GM12878 (cell line): ENCODE measurements around the gene DNTT.

Experiments
- CREB1 ChIP-seq: IDR thresholded peaks from 2 replicates; pipeline ENCODE4 v1.6.1; 2012; ENCODE audit warnings: low read depth, mild to moderate bottlenecking, inconsistent platforms
- EZH2 ChIP-seq: IDR thresholded peaks from 2 replicates; pipeline ENCODE4 v1.6.1; 2012; ENCODE audit warnings: low read depth, mild to moderate bottlenecking, control low read depth, inconsistent platforms, low read length, borderline replicate concordance; ENCODE audit not compliant: control insufficient read depth
- HDGF ChIP-seq: fragments of 450-650 bp; IDR thresholded peaks from 2 replicates; pipeline ENCODE4 v1.6.1; 2016; ENCODE audit warnings: antibody characterized with exemption
- SMARCA5 ChIP-seq: fragments of 450-650 bp; IDR thresholded peaks from 2 replicates; pipeline ENCODE4 v1.6.1; 2017; ENCODE audit warnings: mild to moderate bottlenecking
- SP1 ChIP-seq: IDR thresholded peaks from one replicate; pipeline ENCODE4 v1.6.1; 2011; ENCODE audit warnings: low read depth, low read length
- STAT3 ChIP-seq: IDR thresholded peaks from 2 replicates; pipeline ENCODE4 v1.6.1; 2011; ENCODE audit warnings: low read depth, low read length, improper control_type of control experiment
- TF ChIP-seq, protein P1 (sequence below), 3 experiments: IDR thresholded peaks in 2 of 3; conservative IDR thresholded peaks in 1 of 3; 2 replicates each; pipeline ENCODE4 v1.5.1; 2011; ENCODE audit warnings: low read depth in 3 of 3, low read length in 3 of 3, mild to moderate bottlenecking in 3 of 3, control low read depth in 2 of 3, moderate library complexity in 2 of 3, inconsistent platforms in 1 of 3, mixed read lengths in 1 of 3; ENCODE audit not compliant: control insufficient read depth in 2 of 3, insufficient read depth in 1 of 3; ENCODE audit errors: extremely low read depth in 1 of 3
- TF ChIP-seq, protein P2 (sequence below): fragments of 450-650 bp; conservative IDR thresholded peaks from 2 replicates; pipeline ENCODE4 v1.6.1; 2017; ENCODE audit warnings: mild to moderate bottlenecking, moderate library complexity

DNA sequence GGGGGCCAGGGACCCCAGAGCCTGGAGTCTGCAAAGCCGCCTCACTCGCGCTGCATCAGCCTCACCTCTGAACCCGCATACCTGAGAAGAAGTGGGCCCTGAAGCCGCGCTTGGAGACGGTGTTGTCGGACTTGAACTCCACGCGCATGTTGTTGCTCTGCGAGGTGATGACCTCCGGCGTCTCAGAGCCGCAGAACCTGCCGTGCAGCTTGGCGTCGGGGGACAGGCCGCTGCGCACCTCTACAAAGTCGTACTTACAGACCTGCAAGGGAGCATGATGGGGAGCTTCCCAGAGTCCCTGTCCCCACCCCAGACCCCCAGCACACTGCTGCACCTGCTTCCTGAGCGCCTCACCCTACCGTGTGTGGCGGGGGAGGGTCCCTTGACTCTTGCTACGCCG is 80.3 kb downstream of the DNTT start:
- TF ChIP-seq, protein P1, sequence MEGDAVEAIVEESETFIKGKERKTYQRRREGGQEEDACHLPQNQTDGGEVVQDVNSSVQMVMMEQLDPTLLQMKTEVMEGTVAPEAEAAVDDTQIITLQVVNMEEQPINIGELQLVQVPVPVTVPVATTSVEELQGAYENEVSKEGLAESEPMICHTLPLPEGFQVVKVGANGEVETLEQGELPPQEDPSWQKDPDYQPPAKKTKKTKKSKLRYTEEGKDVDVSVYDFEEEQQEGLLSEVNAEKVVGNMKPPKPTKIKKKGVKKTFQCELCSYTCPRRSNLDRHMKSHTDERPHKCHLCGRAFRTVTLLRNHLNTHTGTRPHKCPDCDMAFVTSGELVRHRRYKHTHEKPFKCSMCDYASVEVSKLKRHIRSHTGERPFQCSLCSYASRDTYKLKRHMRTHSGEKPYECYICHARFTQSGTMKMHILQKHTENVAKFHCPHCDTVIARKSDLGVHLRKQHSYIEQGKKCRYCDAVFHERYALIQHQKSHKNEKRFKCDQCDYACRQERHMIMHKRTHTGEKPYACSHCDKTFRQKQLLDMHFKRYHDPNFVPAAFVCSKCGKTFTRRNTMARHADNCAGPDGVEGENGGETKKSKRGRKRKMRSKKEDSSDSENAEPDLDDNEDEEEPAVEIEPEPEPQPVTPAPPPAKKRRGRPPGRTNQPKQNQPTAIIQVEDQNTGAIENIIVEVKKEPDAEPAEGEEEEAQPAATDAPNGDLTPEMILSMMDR (IDR thresholded peaks at IDR 0.05 in 2 of 3, conservative IDR thresholded peaks at IDR 0.05 in 1 of 3; ENCODE audit: control insufficient read depth in 2 of 3, extremely low read depth in 1 of 3, insufficient read depth in 1 of 3, low read depth in 3 of 3, low read length in 3 of 3) = no peak
- TF ChIP-seq STAT3 (no peak), SP1 (no peak), EZH2 (no peak), CREB1 (no peak), SMARCA5 (no peak), HDGF (no peak)
- TF ChIP-seq, protein P2, sequence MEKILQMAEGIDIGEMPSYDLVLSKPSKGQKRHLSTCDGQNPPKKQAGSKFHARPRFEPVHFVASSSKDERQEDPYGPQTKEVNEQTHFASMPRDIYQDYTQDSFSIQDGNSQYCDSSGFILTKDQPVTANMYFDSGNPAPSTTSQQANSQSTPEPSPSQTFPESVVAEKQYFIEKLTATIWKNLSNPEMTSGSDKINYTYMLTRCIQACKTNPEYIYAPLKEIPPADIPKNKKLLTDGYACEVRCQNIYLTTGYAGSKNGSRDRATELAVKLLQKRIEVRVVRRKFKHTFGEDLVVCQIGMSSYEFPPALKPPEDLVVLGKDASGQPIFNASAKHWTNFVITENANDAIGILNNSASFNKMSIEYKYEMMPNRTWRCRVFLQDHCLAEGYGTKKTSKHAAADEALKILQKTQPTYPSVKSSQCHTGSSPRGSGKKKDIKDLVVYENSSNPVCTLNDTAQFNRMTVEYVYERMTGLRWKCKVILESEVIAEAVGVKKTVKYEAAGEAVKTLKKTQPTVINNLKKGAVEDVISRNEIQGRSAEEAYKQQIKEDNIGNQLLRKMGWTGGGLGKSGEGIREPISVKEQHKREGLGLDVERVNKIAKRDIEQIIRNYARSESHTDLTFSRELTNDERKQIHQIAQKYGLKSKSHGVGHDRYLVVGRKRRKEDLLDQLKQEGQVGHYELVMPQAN = no peak
